HG03025 (cell line): ENCODE measurements around the gene ADPRS.

Experiments used
- ATAC-seq: cut with Tn5 transposase; IDR thresholded peaks from one replicate; pipeline ENCODE4 v1.9.1; 2021; ENCODE audit warnings: mild to moderate bottlenecking, moderate library complexity; ENCODE audit not compliant: unreplicated experiment, low FRiP score

Gene ADPRS

GRCh38 chr1:36128126-36128904 lies 39.6 kb downstream of the ADPRS start:
- no peak for ATAC-seq

- ATAC-seq: no peak
Measured at GRCh38 chr1:36128905-36129206, 40.2 kb downstream of the ADPRS start.

GRCh38 chr1:36132029-36132428 lies 43.3 kb downstream of the ADPRS start:
- no peak for ATAC-seq

GRCh38 chr1:36133484-36133883 lies 44.8 kb downstream of the ADPRS start:
- no peak for ATAC-seq

- ATAC-seq: no peak
Measured at GRCh38 chr1:36134031-36134430, 45.3 kb downstream of the ADPRS start.

GRCh38 chr1:36134505-36135329 lies 46.0 kb downstream of the ADPRS start:
- ATAC-seq: no peak

- no peak for ATAC-seq
Measured at GRCh38 chr1:36135330-36135667, 46.6 kb downstream of the ADPRS start.

GRCh38 chr1:36135796-36136195 lies 47.1 kb downstream of the ADPRS start:
- no peak for ATAC-seq

- no peak for ATAC-seq
Measured at GRCh38 chr1:36136535-36136934, 47.8 kb downstream of the ADPRS start.

- ATAC-seq: no peak
Measured at GRCh38 chr1:36137226-36137625, 48.5 kb downstream of the ADPRS start.

- no peak for ATAC-seq
Measured at GRCh38 chr1:36137776-36138175, 49.1 kb downstream of the ADPRS start.

GRCh38 chr1:36139521-36139920 lies 50.8 kb downstream of the ADPRS start:
- no peak for ATAC-seq

GRCh38 chr1:36142121-36142520 lies 53.4 kb downstream of the ADPRS start:
- ATAC-seq: no peak

GRCh38 chr1:36143424-36143823 lies 54.7 kb downstream of the ADPRS start:
- ATAC-seq: no peak
